Activated CD8-positive, alpha-beta T cell treated with anti-CD3 and anti-CD28 coated beads for 36 hours (primary cell): ENCODE results near the gene CASTOR1. TPM values are rescaled to one million over a fixed set of nuclear protein-coding genes. Genes with fewer than 3 reads are reported as not detected.
A peak's percentile ranks its signal among the peaks of the same experiment; 100 is the strongest.

Experiments
- ATAC-seq: fragments of 200-7000 bp; cut with Tn5 transposase; one replicate; pipeline ENCODE4 v1.10.0; 2021; ENCODE audit warnings: mild to moderate bottlenecking, moderate library complexity
- CTCF ChIA-PET: fragments of 350-600 bp; sonication (Branson Sonifier 250); formaldehyde crosslinking; loops from one replicate; lab custom pipeline; 2021; ENCODE audit warnings: antibody characterized with exemption; lab: Charles Lee
- POLR2A ChIA-PET: fragments of 350-600 bp; sonication (Branson Sonifier 250); formaldehyde crosslinking; loops from one replicate; lab custom pipeline; 2021; ENCODE audit warnings: antibody characterized with exemption; lab: Charles Lee
- DNase-seq: peaks from one replicate; pipeline ENCODE4 v3.0.0-alpha.2; 2020
- H3K27ac Mint-ChIP-seq: one replicate; pipeline ENCODE4 v1.8.0; 2021; ENCODE audit warnings: mild to moderate bottlenecking, mixed read lengths
- H3K27me3 Mint-ChIP-seq: one replicate; pipeline ENCODE4 v1.8.0; 2021; ENCODE audit warnings: mixed read lengths
- H3K36me3 Mint-ChIP-seq: one replicate; pipeline ENCODE4 v1.8.0; 2021; ENCODE audit warnings: low read depth, mixed read lengths
- H3K4me1 Mint-ChIP-seq: one replicate; pipeline ENCODE4 v1.8.0; 2021; ENCODE audit warnings: low read depth, mixed read lengths
- H3K4me3 Mint-ChIP-seq: one replicate; pipeline ENCODE4 v1.8.0; 2021; ENCODE audit warnings: mild to moderate bottlenecking, moderate library complexity, mixed read lengths
- H3K9me3 Mint-ChIP-seq: one replicate; pipeline ENCODE4 v1.8.0; 2021; ENCODE audit warnings: mixed read lengths
- CTCF ChIP-seq: fragments of 200-600 bp; IDR thresholded peaks from one replicate; pipeline ENCODE4 v1.8.0; 2022; ENCODE audit warnings: antibody characterized with exemption, mild to moderate bottlenecking
- intact Hi-C: fragments of 100-400 bp; cut with micrococcal nuclease; formaldehyde crosslinking; loops from one replicate; pipeline ENCODE4 v1.10.0; 2022
- total RNA-seq, 2 experiments: library from RNA; stranded (reverse); gene quantifications; one replicate each; pipeline ENCODE4 v1.2.3, GENCODE V29; 2021

The CASTOR1 gene
- total RNA-seq, 2 experiments from 2014 or later, result 4.2 to 5.1 TPM

GRCh38 chr22:30310881-30311771 lies 21.8 kb upstream of the CASTOR1 start:
- H3K4me3 Mint-ChIP-seq, result no peak overlapping the region
- intact Hi-C loops, result loop anchor here (2.0 kb wide), 1 partner anchor 14 kb away; no protein-coding TSS in a partner anchor
- H3K9me3 Mint-ChIP-seq, result no peaks in the 10 kb centered on the region

GRCh38 chr22:30309951-30310741 lies 20.8 kb upstream of the CASTOR1 start:
- H3K4me3 Mint-ChIP-seq, result peak overlapping the region; percentile 4
- H3K9me3 Mint-ChIP-seq, result no peaks in the 10 kb centered on the region
- peak overlapping the region; percentile 85 for H3K27ac Mint-ChIP-seq
- intact Hi-C loops, result loop anchor here (2.0 kb wide), 1 partner anchor 15 kb away; no protein-coding TSS in a partner anchor
- no peaks in the 10 kb centered on the region for H3K27me3 Mint-ChIP-seq
- DNase-seq, result peak; percentile 52
- CTCF ChIA-PET, result interaction anchor here (1.2 to 9.5 kb wide), 4 partner anchors 9 to 21 kb away, joined by 3 to 81 read pairs (median 4); partner anchors contain the start of genes CASTOR1 and TBC1D10A
- TF ChIP-seq CTCF, result no peak
- ATAC-seq, result peak; percentile 43
- H3K4me1 Mint-ChIP-seq, result peaks cover 91% of the 10 kb centered on the region
- POLR2A ChIA-PET, result interaction anchor here (0.8 to 8.7 kb wide), 6 partner anchors 9 to 30 kb away, joined by 3 to 68 read pairs (median 3); partner anchors contain the start of genes CASTOR1 and TBC1D10A
- H3K36me3 Mint-ChIP-seq, result peaks cover 14% of the 10 kb centered on the region

More at GRCh38 chr22:30310881-30311771, 21.8 kb upstream of the CASTOR1 start:
- ChIA-PET CTCF (interaction anchor here (1.2 to 9.5 kb wide), 4 partner anchors 10 to 23 kb away, joined by 3 to 81 read pairs (median 20); partner anchors contain the start of genes CASTOR1 and TBC1D10A), POLR2A (interaction anchor here (0.8 to 8.7 kb wide), 5 partner anchors 10 to 29 kb away, joined by 3 to 68 read pairs (median 3); partner anchors contain the start of genes CASTOR1 and TBC1D10A)
- TF ChIP-seq CTCF, result no peak
- Mint-ChIP-seq H3K27ac (peak overlapping the region; percentile 85), H3K36me3 (peaks cover 17% of the 10 kb centered on the region), H3K27me3 (no peaks in the 10 kb centered on the region), H3K4me1 (peaks cover 91% of the 10 kb centered on the region)
- DNase-seq (no peak), ATAC-seq (no peak)

- ChIA-PET CTCF (interaction anchor here (1.2 to 9.5 kb wide), 4 partner anchors 12 to 19 kb away, joined by 3 to 81 read pairs (median 4); partner anchors contain the start of gene CASTOR1), POLR2A (interaction anchor here (1.1 to 8.7 kb wide), 4 partner anchors 15 to 17 kb away, joined by 3 to 68 read pairs (median 6); partner anchors contain the start of gene TBC1D10A)
- ATAC-seq, result peak; percentile 15
- Mint-ChIP-seq H3K27me3 (no peaks in the 10 kb centered on the region), H3K36me3 (peaks cover 8% of the 10 kb centered on the region), H3K27ac (peak overlapping the region; percentile 85), H3K4me3 (no peak overlapping the region), H3K4me1 (peaks cover 91% of the 10 kb centered on the region), H3K9me3 (no peaks in the 10 kb centered on the region)
- peak; percentile 79 for DNase-seq
- intact Hi-C loops, result no loop called here
- no peak for TF ChIP-seq CTCF
Observed at GRCh38 chr22:30308518-30309230, 19.4 kb upstream of the CASTOR1 start.

GRCh38 chr22:30308093-30308492 lies 18.8 kb upstream of the CASTOR1 start:
- no peak for DNase-seq
- TF ChIP-seq CTCF, result no peak
- H3K9me3 Mint-ChIP-seq, result no peaks in the 10 kb centered on the region
- H3K27ac Mint-ChIP-seq, result peak overlapping the region; percentile 85
- H3K4me1 Mint-ChIP-seq, result peaks cover 95% of the 10 kb centered on the region
- POLR2A ChIA-PET, result interaction anchor here (1.1 to 1.9 kb wide), 2 partner anchors 16 to 18 kb away, joined by 6 read pairs; no protein-coding TSS in a partner anchor
- H3K36me3 Mint-ChIP-seq, result peaks cover 8% of the 10 kb centered on the region
- intact Hi-C loops, result no loop called here
- H3K4me3 Mint-ChIP-seq, result no peak overlapping the region
- ATAC-seq, result no peak
- no peaks in the 10 kb centered on the region for H3K27me3 Mint-ChIP-seq
- CTCF ChIA-PET, result interaction anchor here (1.2 to 9.5 kb wide), 3 partner anchors 12 to 19 kb away, joined by 3 to 81 read pairs (median 3); partner anchors contain the start of gene CASTOR1
